Duodenal mucosa (tissue), 2 donors: Measurements from ENCODE around the gene CAPN3.
"Not testable (repeated sequence)": the region's sequence is repeated elsewhere in the genome, so short reads cannot be mapped to it uniquely, and the experiment has no call there.

Experiments
- H3K27ac ChIP-seq: one replicate; pipeline ENCODE4 v1.7.0; 2013; ENCODE audit warnings: low read depth, low read length
- H3K27me3 ChIP-seq, 2 donors: one replicate each; pipeline ENCODE4 v1.7.0; 2013; ENCODE audit warnings: low read length in 2 of 2, control low read depth in 1 of 2; ENCODE audit not compliant: insufficient read depth in 2 of 2, control insufficient read depth in 1 of 2
- H3K36me3 ChIP-seq, 2 donors: one replicate each; pipeline ENCODE4 v1.7.0; 2013; ENCODE audit warnings: low read length in 2 of 2, control low read depth in 1 of 2; ENCODE audit not compliant: insufficient read depth in 2 of 2, control insufficient read depth in 1 of 2
- H3K4me1 ChIP-seq, 2 donors: one replicate each; pipeline ENCODE4 v1.7.0; 2013; ENCODE audit warnings: low read length in 2 of 2, control low read depth in 1 of 2; ENCODE audit not compliant: insufficient read depth in 2 of 2, control insufficient read depth in 1 of 2
- H3K4me3 ChIP-seq, 2 donors: one replicate each; pipeline ENCODE4 v1.7.0; 2013; ENCODE audit warnings: low read length in 2 of 2, low read depth in 1 of 2
- H3K9ac ChIP-seq, 2 donors: one replicate each; pipeline ENCODE4 v1.7.0; 2013; ENCODE audit warnings: low read length in 2 of 2, low read depth in 1 of 2
- H3K9me3 ChIP-seq, 2 donors: one replicate each; pipeline ENCODE4 v1.7.0; 2013; ENCODE audit warnings: low read length in 2 of 2, control low read depth in 1 of 2; ENCODE audit not compliant: control insufficient read depth in 1 of 2

CAPN3 gene

DNA sequence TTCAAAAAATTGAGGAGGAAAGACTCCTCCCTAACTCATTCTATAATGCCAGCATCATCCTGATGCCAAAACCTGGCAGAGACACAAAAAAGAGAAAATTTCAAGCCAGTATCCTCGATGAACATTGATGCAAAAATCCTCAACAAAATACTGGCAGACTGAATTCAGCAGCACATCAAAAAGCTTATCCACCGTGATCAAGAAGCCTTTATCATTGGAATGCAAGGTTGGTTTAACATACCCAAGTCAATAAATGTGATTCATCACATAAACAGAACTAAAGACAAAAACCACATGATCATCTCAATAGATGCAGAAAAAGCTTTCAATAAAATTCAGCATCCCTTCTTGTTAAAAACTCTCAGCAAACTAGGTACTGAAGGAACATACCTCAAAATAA, 24.2 kb upstream of the CAPN3 start:
- Histone ChIP-seq H3K36me3 (peaks cover 5 to 12% of the 10 kb centered on the region in 2 donors), H3K27me3 (no peaks in the 10 kb centered on the region), H3K9ac (no peak overlapping the region), H3K9me3 (peaks cover 3 to 10% of the 10 kb centered on the region in 2 donors), H3K4me3 (no peak overlapping the region), H3K27ac (no peak overlapping the region), H3K4me1 (no peaks in the 10 kb centered on the region)

DNA sequence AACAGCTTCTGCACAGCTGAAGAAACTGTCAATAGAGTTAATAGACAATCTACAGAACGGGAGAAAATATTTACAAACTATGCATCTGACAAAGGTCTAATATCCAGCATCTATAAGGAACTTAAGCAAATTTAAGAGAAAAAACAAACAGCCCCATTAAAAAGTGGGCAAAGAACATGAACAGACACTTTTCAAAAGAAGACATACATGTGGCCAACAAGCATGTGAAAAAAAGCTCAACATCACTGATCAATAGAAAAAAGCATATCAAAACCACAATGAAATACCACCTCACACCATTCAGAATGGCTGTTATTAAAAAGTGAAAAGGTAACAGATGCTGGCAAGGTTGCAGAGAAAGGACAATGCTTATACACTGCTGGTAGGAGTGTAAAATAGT, 22.7 kb upstream of the CAPN3 start:
- H3K36me3 ChIP-seq, H3K4me3 ChIP-seq, H3K9ac ChIP-seq, H3K27ac ChIP-seq, H3K27me3 ChIP-seq, H3K4me1 ChIP-seq: not testable (repeated sequence)
- H3K9me3 ChIP-seq = peaks cover 3 to 10% of the 10 kb centered on the region in 2 donors

DNA sequence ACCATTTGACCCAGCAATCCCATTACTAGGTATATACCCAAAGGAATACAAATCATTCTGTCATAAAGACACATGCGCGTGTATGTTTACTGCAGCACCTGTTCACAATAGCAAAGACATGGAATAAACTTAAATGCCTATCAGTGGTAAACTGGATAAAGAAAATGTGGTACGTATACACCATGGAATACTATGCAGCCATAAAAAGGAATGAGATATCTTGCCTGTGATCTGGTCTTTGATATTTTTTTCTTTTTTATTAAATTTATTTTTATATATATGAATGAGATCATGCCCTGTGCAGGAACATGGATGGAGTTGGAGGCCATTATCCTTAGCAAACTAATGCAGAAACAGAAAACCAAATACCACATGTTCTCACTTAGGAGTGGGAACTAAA, 22.2 kb upstream of the CAPN3 start:
- not testable (repeated sequence) for H3K4me3 ChIP-seq, H3K27me3 ChIP-seq, H3K4me1 ChIP-seq, H3K27ac ChIP-seq, H3K9ac ChIP-seq, H3K36me3 ChIP-seq
- H3K9me3 ChIP-seq = peaks cover 3 to 10% of the 10 kb centered on the region in 2 donors

DNA sequence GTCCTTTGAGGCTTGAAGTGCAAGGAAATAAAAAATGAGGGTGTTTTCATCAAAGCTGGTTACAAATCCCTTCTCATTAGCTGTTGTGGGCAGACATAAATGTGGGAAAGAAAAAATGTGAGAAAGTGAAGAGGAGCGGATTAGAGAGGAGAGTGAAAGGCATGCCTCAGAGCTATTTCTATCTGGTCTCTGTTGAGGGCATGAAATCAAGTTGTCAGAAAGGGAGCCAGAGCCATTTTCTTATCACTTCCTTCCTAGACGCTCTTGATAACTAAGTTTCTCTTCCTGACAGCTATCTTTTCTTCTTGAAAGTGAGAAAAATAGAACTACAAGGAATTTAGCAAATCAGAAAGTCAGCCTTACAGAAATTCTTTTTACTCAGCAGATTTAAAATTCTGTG, 20.8 kb upstream of the CAPN3 start:
- Histone ChIP-seq H3K4me3 (no peak overlapping the region), H3K36me3 (peaks cover 0 to 16% of the 10 kb centered on the region in 2 donors), H3K27me3 (no peaks in the 10 kb centered on the region), H3K9me3 (peaks cover 3 to 10% of the 10 kb centered on the region in 2 donors), H3K9ac (no peak overlapping the region), H3K4me1 (no peaks in the 10 kb centered on the region), H3K27ac (no peak overlapping the region)

DNA sequence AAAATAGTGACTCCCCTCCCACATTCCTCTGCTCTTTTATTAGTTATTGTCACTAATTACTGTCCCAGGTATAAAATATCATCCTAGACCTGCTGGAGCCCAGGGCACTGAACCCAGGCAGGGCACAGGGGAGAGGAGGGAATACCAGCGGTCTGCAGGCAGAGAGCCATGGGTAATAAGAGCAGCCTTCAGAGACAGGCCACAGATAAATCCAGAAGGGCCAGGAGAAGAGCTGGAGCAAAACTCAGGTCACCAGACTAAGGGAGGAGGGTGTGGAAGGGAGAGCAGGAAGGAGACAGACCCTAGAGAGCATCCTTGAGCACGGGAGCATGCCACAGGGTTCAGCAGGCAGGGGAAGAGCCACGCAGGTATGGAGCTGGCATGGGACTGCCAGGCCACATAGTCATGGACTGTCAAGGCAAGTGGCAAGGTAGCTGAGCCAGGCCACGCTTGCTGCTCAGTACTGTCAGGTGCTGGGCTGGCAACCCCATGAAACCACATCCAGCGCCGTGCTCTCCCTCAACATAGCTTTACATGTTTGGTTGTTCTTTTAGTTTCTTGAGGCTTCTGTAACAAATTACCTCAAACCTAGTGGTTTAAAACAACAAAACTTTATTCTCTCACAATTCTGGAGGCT, 15.6 kb upstream of the CAPN3 start:
- H3K36me3 ChIP-seq = peaks cover 11 to 52% of the 10 kb centered on the region in 2 donors
- no peaks in the 10 kb centered on the region for H3K9me3 ChIP-seq
- H3K4me1 ChIP-seq = no peaks in the 10 kb centered on the region
- no peak overlapping the region for H3K27ac ChIP-seq
- no peak overlapping the region for H3K9ac ChIP-seq
- H3K27me3 ChIP-seq = no peaks in the 10 kb centered on the region
- no peak overlapping the region for H3K4me3 ChIP-seq

DNA sequence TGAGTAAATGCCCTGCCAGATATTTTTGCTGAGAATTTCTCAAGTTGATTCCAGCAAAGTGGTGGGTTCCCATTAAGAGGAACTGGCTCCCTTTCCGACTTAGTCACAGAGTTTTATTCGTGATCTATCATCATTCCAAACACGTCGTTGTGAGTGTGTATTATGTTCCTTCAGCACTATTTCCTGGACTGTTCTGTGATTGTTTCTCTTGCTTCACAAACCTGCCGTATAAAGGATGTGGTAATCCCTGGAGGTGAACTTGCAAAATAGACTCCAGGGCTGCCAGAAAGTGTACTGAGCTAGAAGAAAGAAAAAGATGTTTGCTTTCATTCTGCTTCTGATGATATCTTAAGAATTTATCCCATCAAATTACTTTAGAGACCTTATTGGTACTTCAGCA, 14.5 kb upstream of the CAPN3 start:
- no peak overlapping the region for H3K9ac ChIP-seq
- H3K9me3 ChIP-seq = no peaks in the 10 kb centered on the region
- H3K36me3 ChIP-seq = peaks cover 11 to 56% of the 10 kb centered on the region in 2 donors
- no peaks in the 10 kb centered on the region for H3K27me3 ChIP-seq
- no peaks in the 10 kb centered on the region for H3K4me1 ChIP-seq
- no peak overlapping the region for H3K4me3 ChIP-seq
- H3K27ac ChIP-seq = no peak overlapping the region

DNA sequence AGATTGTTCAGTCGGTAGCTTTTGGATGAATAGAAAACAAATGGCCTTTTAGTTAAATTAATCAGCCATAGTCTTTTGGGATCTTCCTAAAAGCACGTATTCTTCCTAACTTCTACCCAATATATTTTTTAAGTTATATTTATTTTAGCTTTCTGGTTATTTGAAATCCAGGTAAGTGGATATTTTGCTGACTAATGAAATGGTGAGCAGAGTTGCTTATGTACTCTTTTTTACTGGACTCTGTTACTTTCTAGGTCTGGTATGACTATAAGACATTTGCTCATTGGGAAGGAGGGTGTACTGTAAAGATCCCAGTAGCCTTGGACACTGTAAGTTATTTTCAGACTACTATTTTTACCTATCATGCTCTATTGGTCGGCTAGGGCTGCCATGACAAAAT, 13.8 kb upstream of the CAPN3 start:
- Histone ChIP-seq H3K9ac (no peak overlapping the region), H3K27me3 (no peaks in the 10 kb centered on the region), H3K4me3 (no peak overlapping the region), H3K27ac (no peak overlapping the region), H3K4me1 (no peaks in the 10 kb centered on the region), H3K9me3 (no peaks in the 10 kb centered on the region), H3K36me3 (peaks cover 11 to 56% of the 10 kb centered on the region in 2 donors)

DNA sequence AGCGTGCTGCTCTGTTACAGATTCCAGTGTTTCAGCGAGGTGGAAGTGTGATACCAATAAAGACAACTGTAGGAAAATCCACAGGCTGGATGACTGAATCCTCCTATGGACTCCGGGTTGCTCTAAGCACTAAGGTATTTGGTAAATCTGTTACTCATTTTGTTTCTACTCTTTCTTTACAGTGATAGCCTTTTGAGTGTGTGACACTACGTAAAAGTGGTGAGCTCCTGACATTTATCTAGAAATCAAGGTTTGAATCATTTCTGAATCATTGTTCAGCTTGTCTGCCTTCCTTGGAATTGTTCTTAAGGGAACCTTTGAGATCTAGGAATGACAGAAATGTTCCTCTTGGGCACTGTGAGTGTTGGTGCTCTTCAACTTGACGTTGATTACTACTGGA, 11.2 kb upstream of the CAPN3 start:
- no peaks in the 10 kb centered on the region for H3K4me1 ChIP-seq
- H3K9ac ChIP-seq = no peak overlapping the region
- no peaks in the 10 kb centered on the region for H3K27me3 ChIP-seq
- H3K27ac ChIP-seq = no peak overlapping the region
- no peaks in the 10 kb centered on the region for H3K9me3 ChIP-seq
- peaks cover 22 to 67% of the 10 kb centered on the region in 2 donors for H3K36me3 ChIP-seq
- no peak overlapping the region for H3K4me3 ChIP-seq

DNA sequence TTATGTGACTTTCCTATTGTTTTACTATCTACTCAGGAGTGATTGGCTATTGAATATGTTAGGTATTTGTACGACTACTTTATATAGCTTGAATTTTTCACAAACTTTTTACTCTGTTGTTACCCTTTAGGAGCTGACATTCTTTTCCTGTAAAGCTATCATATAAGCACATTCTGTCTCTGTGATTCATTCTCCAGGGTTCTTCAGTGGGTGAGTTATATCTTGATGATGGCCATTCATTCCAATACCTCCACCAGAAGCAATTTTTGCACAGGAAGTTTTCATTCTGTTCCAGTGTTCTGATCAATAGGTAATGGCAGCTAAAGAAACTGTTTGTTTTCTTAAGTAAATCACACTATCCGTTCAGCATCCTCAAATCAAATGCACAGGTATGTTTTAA, 10.1 kb upstream of the CAPN3 start:
- H3K9me3 ChIP-seq = no peaks in the 10 kb centered on the region
- no peak overlapping the region for H3K9ac ChIP-seq
- H3K36me3 ChIP-seq = peaks cover 20 to 66% of the 10 kb centered on the region in 2 donors
- H3K4me3 ChIP-seq = no peak overlapping the region
- H3K4me1 ChIP-seq = no peaks in the 10 kb centered on the region
- no peak overlapping the region for H3K27ac ChIP-seq
- no peaks in the 10 kb centered on the region for H3K27me3 ChIP-seq

DNA sequence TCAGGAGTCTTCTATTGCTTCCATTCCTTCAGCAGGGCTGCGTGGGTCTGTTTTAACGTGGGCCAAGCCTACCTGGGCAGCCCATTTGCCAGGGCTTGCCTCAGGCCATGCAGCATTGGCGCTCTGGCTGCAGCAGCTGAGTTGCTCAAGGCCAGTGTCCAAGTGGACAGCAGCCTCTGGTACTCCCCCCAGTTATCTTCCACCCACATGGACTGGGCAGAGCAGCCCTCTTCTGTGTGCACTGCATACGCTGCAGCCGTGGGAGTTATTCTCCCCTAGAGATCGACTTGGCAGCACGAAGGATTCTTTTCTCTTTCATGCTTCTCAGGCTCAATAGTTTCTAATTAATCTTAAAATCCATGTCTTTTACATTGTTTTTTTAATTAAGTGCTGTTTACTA, 6.9 kb upstream of the CAPN3 start:
- H3K4me1 ChIP-seq = no peaks in the 10 kb centered on the region
- no peak overlapping the region for H3K9ac ChIP-seq
- no peaks in the 10 kb centered on the region for H3K9me3 ChIP-seq
- no peak overlapping the region for H3K27ac ChIP-seq
- H3K36me3 ChIP-seq = peaks cover 14 to 52% of the 10 kb centered on the region in 2 donors
- H3K4me3 ChIP-seq = no peak overlapping the region
- no peaks in the 10 kb centered on the region for H3K27me3 ChIP-seq

DNA sequence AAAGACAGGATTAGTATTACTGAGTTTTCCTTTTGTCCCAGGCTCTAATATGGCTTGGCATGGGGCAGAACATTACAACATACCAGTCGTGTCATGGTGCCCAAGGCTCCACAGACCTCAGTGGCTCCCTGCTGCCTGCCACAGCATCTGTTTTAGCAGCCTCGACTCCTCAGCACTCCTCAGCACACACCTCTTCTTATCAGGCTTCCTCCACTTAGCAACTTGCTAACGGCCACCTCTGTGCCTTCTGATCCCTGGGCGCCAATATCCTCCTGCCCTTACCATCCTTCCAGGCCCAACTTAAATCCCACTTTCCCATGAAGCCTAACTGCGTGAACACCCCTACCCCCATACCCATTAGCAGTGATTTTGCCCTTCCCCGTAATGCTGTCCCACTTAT, 6.2 kb upstream of the CAPN3 start:
- H3K4me1 ChIP-seq = no peaks in the 10 kb centered on the region
- no peak overlapping the region for H3K9ac ChIP-seq
- no peak overlapping the region for H3K4me3 ChIP-seq
- no peak overlapping the region for H3K27ac ChIP-seq
- H3K27me3 ChIP-seq = no peaks in the 10 kb centered on the region
- H3K9me3 ChIP-seq = no peaks in the 10 kb centered on the region
- peaks cover 14 to 54% of the 10 kb centered on the region in 2 donors for H3K36me3 ChIP-seq
